SK-N-SH treated with all-trans-retinoic acid at 6 μM for 48 hours (cell line): ENCODE data around the gene TSHZ3.

ENCODE experiments used
- ATAC-seq: fragments of 200-7000 bp; cut with Tn5 transposase; 3 replicates; pipeline ENCODE4 v1.9.1; 2020; ENCODE audit warnings: mild to moderate bottlenecking, moderate library complexity
- ARNTL ChIP-seq: fragments of 450-650 bp; formaldehyde crosslinking; IDR thresholded peaks from 2 replicates; pipeline ENCODE4 v1.5.0; 2020; ENCODE audit warnings: low read depth, mild to moderate bottlenecking, moderate library complexity, borderline replicate concordance
- BACH2 ChIP-seq: fragments of 250-450 bp; sonication (Bioruptor Pico); IDR thresholded peaks from 2 replicates; pipeline ENCODE4 v1.9.0; 2021; ENCODE audit warnings: mild to moderate bottlenecking, borderline replicate concordance
- CREB5 ChIP-seq: fragments of 250-450 bp; sonication (Bioruptor Pico); IDR thresholded peaks from 2 replicates; pipeline ENCODE4 v1.5.1; 2020; ENCODE audit warnings: low read depth, mild to moderate bottlenecking, moderate library complexity
- CSDC2 ChIP-seq: fragments of 250-450 bp; sonication (Bioruptor Pico); IDR thresholded peaks from 2 replicates; pipeline ENCODE4 v1.5.0; 2020; ENCODE audit warnings: mild to moderate bottlenecking, moderate library complexity
- CSRNP3 ChIP-seq: fragments of 250-450 bp; sonication (Bioruptor Pico); IDR thresholded peaks from 2 replicates; pipeline ENCODE4 v1.5.1; 2021; ENCODE audit warnings: mild to moderate bottlenecking, moderate library complexity
- ESRRG ChIP-seq: fragments of 250-450 bp; sonication (Bioruptor Pico); IDR thresholded peaks from 2 replicates; pipeline ENCODE4 v1.6.1; 2021; ENCODE audit warnings: mild to moderate bottlenecking
- GLIS3 ChIP-seq: fragments of 250-450 bp; sonication (Bioruptor Pico); IDR thresholded peaks from 2 replicates; pipeline ENCODE4 v1.5.0; 2020; ENCODE audit warnings: mild to moderate bottlenecking, moderate library complexity
- ISL1 ChIP-seq: fragments of 250-450 bp; sonication (Bioruptor Pico); IDR thresholded peaks from 2 replicates; pipeline ENCODE4 v2.1.2; 2022; ENCODE audit warnings: mild to moderate bottlenecking, moderate library complexity
- OSR1 ChIP-seq: fragments of 250-450 bp; sonication (Bioruptor Pico); IDR thresholded peaks from 2 replicates; pipeline ENCODE4 v1.8.0; 2022; ENCODE audit warnings: moderate library complexity, mild to moderate bottlenecking, inconsistent platforms
- PATZ1 ChIP-seq: fragments of 250-450 bp; sonication (Bioruptor Pico); IDR thresholded peaks from 2 replicates; pipeline ENCODE4 v1.8.0; 2020; ENCODE audit warnings: mild to moderate bottlenecking, moderate library complexity, borderline replicate concordance
- POU6F1 ChIP-seq: fragments of 250-450 bp; sonication (Bioruptor Pico); IDR thresholded peaks from 2 replicates; pipeline ENCODE4 v1.8.0; 2021; ENCODE audit warnings: low read depth, mild to moderate bottlenecking, moderate library complexity, borderline replicate concordance
- RARB ChIP-seq: fragments of 250-450 bp; sonication (Bioruptor Pico); IDR thresholded peaks from 2 replicates; pipeline ENCODE4 v1.8.0; 2021; ENCODE audit warnings: mild to moderate bottlenecking, moderate library complexity
- SNAI2 ChIP-seq: fragments of 250-450 bp; sonication (Bioruptor Pico); IDR thresholded peaks from 2 replicates; pipeline ENCODE4 v1.5.0; 2020; ENCODE audit warnings: mild to moderate bottlenecking, moderate library complexity
- TCF4 ChIP-seq: fragments of 250-450 bp; sonication (Bioruptor Pico); IDR thresholded peaks from 2 replicates; pipeline ENCODE4 v1.8.0; 2021; ENCODE audit warnings: mild to moderate bottlenecking, moderate library complexity, borderline replicate concordance
- TOX ChIP-seq: fragments of 250-450 bp; sonication (Bioruptor Pico); IDR thresholded peaks from 2 replicates; pipeline ENCODE4 v1.8.0; 2021; ENCODE audit warnings: mild to moderate bottlenecking, moderate library complexity, borderline replicate concordance
- TSHZ2 ChIP-seq: fragments of 250-450 bp; sonication (Bioruptor Pico); IDR thresholded peaks from 2 replicates; pipeline ENCODE4 v1.5.0; 2020; ENCODE audit warnings: mild to moderate bottlenecking, moderate library complexity
- ZC3H10 ChIP-seq: fragments of 250-450 bp; sonication (Bioruptor Pico); IDR thresholded peaks from 2 replicates; pipeline ENCODE4 v1.5.1; 2021; ENCODE audit warnings: mild to moderate bottlenecking, moderate library complexity
- ZFP3 ChIP-seq: fragments of 250-450 bp; sonication (Bioruptor Pico); IDR thresholded peaks from 2 replicates; pipeline ENCODE4 v1.5.0; 2020; ENCODE audit warnings: mild to moderate bottlenecking, moderate library complexity
- ZFP30 ChIP-seq: fragments of 450-650 bp; formaldehyde crosslinking; IDR thresholded peaks from 2 replicates; pipeline ENCODE4 v1.5.0; 2022; ENCODE audit warnings: mild to moderate bottlenecking, moderate library complexity
- ZNF565 ChIP-seq: fragments of 450-650 bp; formaldehyde crosslinking; conservative IDR thresholded peaks from 2 replicates; pipeline ENCODE4 v1.5.0; 2020; ENCODE audit warnings: low read depth, mild to moderate bottlenecking, moderate library complexity
- ZNF70 ChIP-seq: fragments of 450-650 bp; formaldehyde crosslinking; IDR thresholded peaks from 2 replicates; pipeline ENCODE4 v1.5.0; 2020; ENCODE audit warnings: mild to moderate bottlenecking, moderate library complexity

TSHZ3 gene

GRCh38 chr19:31328238-31328637, 21.0 kb downstream of the TSHZ3 start:
- no peak for ATAC-seq
- no peak for TF ChIP-seq GLIS3 (CRISPR knock-in tag)
- no peak for TF ChIP-seq SNAI2 (CRISPR knock-in tag)
- no peak for TF ChIP-seq ZFP30 (CRISPR knock-in tag)
- TF ChIP-seq ZFP3: no peak
- TF ChIP-seq ZNF565 (CRISPR knock-in tag): no peak
- TF ChIP-seq TCF4: no peak
- TF ChIP-seq CREB5 (CRISPR knock-in tag): no peak
- no peak for TF ChIP-seq ESRRG
- no peak for TF ChIP-seq ZC3H10 (CRISPR knock-in tag)
- TF ChIP-seq CSDC2 (CRISPR knock-in tag): no peak
- TF ChIP-seq RARB (CRISPR knock-in tag): no peak
- TF ChIP-seq POU6F1 (CRISPR knock-in tag): no peak
- TF ChIP-seq ARNTL (CRISPR knock-in tag): no peak
- TF ChIP-seq ZNF70 (CRISPR knock-in tag): no peak
- no peak for TF ChIP-seq BACH2 (CRISPR knock-in tag)
- no peak for TF ChIP-seq ISL1 (CRISPR knock-in tag)
- no peak for TF ChIP-seq TOX
- TF ChIP-seq OSR1: no peak
- no peak for TF ChIP-seq TSHZ2

- TF ChIP-seq TOX (no peak), ZFP30 (CRISPR knock-in tag) (no peak), CSRNP3 (no peak), ZNF70 (CRISPR knock-in tag) (no peak), OSR1 (no peak), BACH2 (CRISPR knock-in tag) (no peak), ZC3H10 (CRISPR knock-in tag) (no peak), SNAI2 (CRISPR knock-in tag) (no peak), CSDC2 (CRISPR knock-in tag) (no peak), ARNTL (CRISPR knock-in tag) (no peak), ZFP3 (no peak), PATZ1 (CRISPR knock-in tag) (no peak), ISL1 (CRISPR knock-in tag) (no peak), RARB (CRISPR knock-in tag) (no peak), ZNF565 (CRISPR knock-in tag) (no peak), CREB5 (CRISPR knock-in tag) (no peak)
- no peak for ATAC-seq
Observed at GRCh38 chr19:31326329-31327028, 22.8 kb downstream of the TSHZ3 start.
